GM18858 (cell line): Measurements from ENCODE around the gene FANCC.
A peak's percentile ranks its signal among the peaks of the same experiment; 100 is the strongest.
"Not testable (repeated sequence)": the region's sequence is repeated elsewhere in the genome, so short reads cannot be mapped to it uniquely, and the experiment has no call there.

ENCODE experiments used
- ATAC-seq: cut with Tn5 transposase; IDR thresholded peaks from one replicate; pipeline ENCODE4 v1.9.1; 2021; ENCODE audit not compliant: unreplicated experiment

FANCC gene

GRCh38 chr9:95330720-95331404 is 13.4 kb upstream of the FANCC start:
- no peak for ATAC-seq

- not testable (repeated sequence) for ATAC-seq
These were observed 11.6 kb upstream of the FANCC start for GRCh38 chr9:95329061-95329460.

- ATAC-seq = no peak
These were observed 9.8 kb upstream of the FANCC start for GRCh38 chr9:95327239-95327865.

- ATAC-seq = no peak
These were observed 7.7 kb upstream of the FANCC start for GRCh38 chr9:95325221-95325620.

GRCh38 chr9:95317893-95318211 is 343 bp upstream of the FANCC start:
- no peak for ATAC-seq

- ATAC-seq = peak; percentile 18
These were observed 753 bp downstream of the FANCC start for GRCh38 chr9:95316794-95317118.

GRCh38 chr9:95316274-95316673 is 1.2 kb downstream of the FANCC start:
- no peak for ATAC-seq

- no peak for ATAC-seq
These were observed 2.3 kb downstream of the FANCC start for GRCh38 chr9:95315108-95315746.

GRCh38 chr9:95313010-95313498 is 4.5 kb downstream of the FANCC start:
- ATAC-seq = no peak

GRCh38 chr9:95311961-95312360 is 5.5 kb downstream of the FANCC start:
- ATAC-seq = no peak

- no peak for ATAC-seq
These were observed 10.0 kb downstream of the FANCC start for GRCh38 chr9:95307538-95307937.

GRCh38 chr9:95306819-95307218 is 10.7 kb downstream of the FANCC start:
- ATAC-seq = no peak

- ATAC-seq = no peak
These were observed 11.6 kb downstream of the FANCC start for GRCh38 chr9:95305770-95306492.

- ATAC-seq = no peak
These were observed 15.0 kb downstream of the FANCC start for GRCh38 chr9:95302479-95302878.

- no peak for ATAC-seq
These were observed 19.7 kb downstream of the FANCC start for GRCh38 chr9:95297760-95298159.

- no peak for ATAC-seq
These were observed 20.2 kb downstream of the FANCC start for GRCh38 chr9:95297316-95297715.

GRCh38 chr9:95296761-95297160 is 20.7 kb downstream of the FANCC start:
- no peak for ATAC-seq

GRCh38 chr9:95293296-95293695 is 24.2 kb downstream of the FANCC start:
- ATAC-seq = not testable (repeated sequence)

GRCh38 chr9:95292226-95292625 is 25.3 kb downstream of the FANCC start:
- ATAC-seq = no peak

GRCh38 chr9:95286151-95286550 is 31.4 kb downstream of the FANCC start:
- no peak for ATAC-seq

- ATAC-seq = no peak
These were observed 32.2 kb downstream of the FANCC start for GRCh38 chr9:95285307-95285706.
